Suprapubic skin (tissue), 4 donors: Measurements from ENCODE around the gene MBD1.

Source experiments
- POLR2A ChIP-seq, 2 donors: fragments of 450-650 bp; IDR thresholded peaks; one replicate each; pipeline ENCODE4 v1.6.1; 2017; ENCODE audit warnings: antibody characterized with exemption in 2 of 2, mild to moderate bottlenecking in 2 of 2, moderate library complexity in 2 of 2
- POLR2AphosphoS5 ChIP-seq, 3 donors: sonication (generic); formaldehyde crosslinking; IDR thresholded peaks; one replicate each; pipeline ENCODE4 v1.6.1; 2017; ENCODE audit warnings: antibody characterized with exemption in 3 of 3

- TF ChIP-seq POLR2A (IDR thresholded peaks at IDR 0.05) (no peak), POLR2AphosphoS5 (IDR thresholded peaks at IDR 0.05) (no peak)
These were observed 3.7 kb upstream of the MBD1 start for GRCh38 chr18:50285071-50285470.
